Neuronal stem cell (in vitro differentiated cells): ENCODE measurements around the gene MYO10.

ENCODE experiments used
- DNase-seq: peaks from one replicate; pipeline ENCODE4 v3.0.0-alpha.2; 2013; ENCODE audit warnings: low spot score
- H2AFZ ChIP-seq: one replicate; pipeline ENCODE4 v1.6.1; 2013; ENCODE audit warnings: mild to moderate bottlenecking, low read length, inconsistent platforms
- H2AK5ac ChIP-seq: 2 replicates; pipeline ENCODE4 v1.6.1; 2013; ENCODE audit warnings: low read depth, mild to moderate bottlenecking, inconsistent platforms, low read length, moderate library complexity, mixed read lengths
- H2BK120ac ChIP-seq: 2 replicates; pipeline ENCODE4 v1.6.1; 2013; ENCODE audit warnings: low read depth, mild to moderate bottlenecking, inconsistent platforms, low read length, moderate library complexity, mixed read lengths
- H2BK12ac ChIP-seq: one replicate; pipeline ENCODE4 v1.6.1; 2013; ENCODE audit warnings: low read length, inconsistent platforms
- H2BK15ac ChIP-seq: 2 replicates; pipeline ENCODE4 v1.6.1; 2013; ENCODE audit warnings: mild to moderate bottlenecking, low read length, inconsistent platforms, mixed read lengths
- H2BK5ac ChIP-seq: one replicate; pipeline ENCODE4 v1.6.1; 2013; ENCODE audit warnings: inconsistent platforms, mild to moderate bottlenecking, low read length, moderate library complexity
- H3K14ac ChIP-seq: one replicate; pipeline ENCODE4 v1.6.1; 2013; ENCODE audit warnings: low read length, inconsistent platforms
- H3K18ac ChIP-seq: 2 replicates; pipeline ENCODE4 v1.6.1; 2013; ENCODE audit warnings: low read length, inconsistent platforms
- H3K23ac ChIP-seq: 2 replicates; pipeline ENCODE4 v1.6.1; 2013; ENCODE audit warnings: low read depth, mild to moderate bottlenecking, mixed read lengths, low read length, inconsistent platforms; ENCODE audit not compliant: poor library complexity
- H3K27ac ChIP-seq: replicated peaks from 3 replicates; pipeline ENCODE4 v1.5.1; 2013; ENCODE audit warnings: low read length, inconsistent platforms
- H3K27me3 ChIP-seq, 3 experiments: 2 replicates each; pipeline ENCODE4 v1.6.1; 2013; ENCODE audit warnings: low read length in 3 of 3, mild to moderate bottlenecking in 2 of 3, inconsistent platforms in 1 of 3, low read depth in 1 of 3, mixed read lengths in 1 of 3, moderate library complexity in 1 of 3; ENCODE audit not compliant: control insufficient read depth in 3 of 3, insufficient read depth in 3 of 3
- H3K36me3 ChIP-seq, 2 donors: replicated peaks in 1 of 2; 2 replicates each; pipeline ENCODE4 v1.6.1; 2013; ENCODE audit warnings: low read length in 2 of 2; ENCODE audit not compliant: control insufficient read depth in 2 of 2, insufficient read depth in 2 of 2
- H3K4ac ChIP-seq: 2 replicates; pipeline ENCODE4 v1.6.1; 2013; ENCODE audit warnings: inconsistent platforms, mild to moderate bottlenecking, low read length, moderate library complexity
- H3K4me1 ChIP-seq, 2 donors: 1 replicate in 1 of 2; 2 replicates in 1 of 2; pipeline ENCODE4 v1.6.1; 2013; ENCODE audit warnings: low read length in 2 of 2, low read depth in 1 of 2; ENCODE audit not compliant: control insufficient read depth in 2 of 2, insufficient read depth in 1 of 2
- H3K4me2 ChIP-seq: one replicate; pipeline ENCODE4 v1.6.1; 2013; ENCODE audit warnings: mild to moderate bottlenecking, low read length, inconsistent platforms; ENCODE audit not compliant: insufficient read depth, poor library complexity, severe bottlenecking
- H3K4me3 ChIP-seq, 2 donors: 2 replicates each; pipeline ENCODE4 v1.5.1; 2013; ENCODE audit warnings: low read length in 2 of 2, mild to moderate bottlenecking in 2 of 2, inconsistent platforms in 1 of 2, moderate library complexity in 1 of 2
- H3K79me1 ChIP-seq: one replicate; pipeline ENCODE4 v1.6.1; 2013; ENCODE audit warnings: low read depth, mild to moderate bottlenecking, inconsistent platforms, low read length, moderate library complexity
- H3K9ac ChIP-seq: one replicate; pipeline ENCODE4 v1.6.1; 2013; ENCODE audit warnings: mild to moderate bottlenecking, low read depth, low read length, inconsistent platforms; ENCODE audit not compliant: poor library complexity
- H3K9me3 ChIP-seq, 2 donors: replicated peaks in 1 of 2; 2 replicates each; pipeline versions ENCODE3 to v1.6.1; 2013; ENCODE audit warnings: low read length in 2 of 2, mild to moderate bottlenecking in 2 of 2, inconsistent platforms in 1 of 2, low read depth in 1 of 2, mixed read lengths in 1 of 2, moderate library complexity in 1 of 2; ENCODE audit not compliant: control insufficient read depth in 2 of 2, insufficient read depth in 1 of 2
- H4K8ac ChIP-seq: one replicate; pipeline ENCODE4 v1.6.1; 2013; ENCODE audit warnings: low read depth, mild to moderate bottlenecking, inconsistent platforms, low read length, moderate library complexity
- H4K91ac ChIP-seq: one replicate; pipeline ENCODE4 v1.6.1; 2013; ENCODE audit warnings: low read length, low read depth, mild to moderate bottlenecking, inconsistent platforms; ENCODE audit not compliant: poor library complexity
- WGBS, 2 donors: extraction: QIAGEN DNeasy Blood & Tissue Kit; methylation state at CpG; one replicate each; pipeline ENCODE4 v1.1.7; 2013; ENCODE audit warnings: missing lambda C conversion rate in 2 of 2, mixed read lengths in 1 of 2; ENCODE audit not compliant: insufficient read length in 2 of 2, insufficient replicate concordance in 1 of 2; ENCODE audit errors: extremely low coverage in 2 of 2; 5-methylcytosine and 5-hydroxymethylcytosine counted together

Gene MYO10

GRCh38 chr5:16671208-16671607 is 264.9 kb downstream of the MYO10 start:
- Histone ChIP-seq H4K91ac (no peak overlapping the region), H4K8ac (no peak overlapping the region), H3K14ac (no peak overlapping the region), H3K4me3 (no peak overlapping the region), H3K9me3 (no peaks in the 10 kb centered on the region), H2BK120ac (no peak overlapping the region), H3K36me3 (peaks cover 68 to 97% of the 10 kb centered on the region in 2 donors), H3K23ac (no peak overlapping the region), H3K27me3 (no peaks in the 10 kb centered on the region), H2AFZ (no peak overlapping the region), H3K9ac (no peak overlapping the region), H2BK15ac (no peak overlapping the region), H3K4ac (no peak overlapping the region), H3K79me1 (peaks cover under 1% of the 10 kb centered on the region), H3K4me1 (no peaks in the 10 kb centered on the region), H2AK5ac (no peak overlapping the region), H3K27ac (no peak overlapping the region), H3K18ac (no peak overlapping the region), H3K4me2 (no peak overlapping the region), H2BK12ac (no peak overlapping the region), H2BK5ac (no peak overlapping the region)
- WGBS, 2 donors: no CpG with 5 or more reads among the region's 7 CpGs
- DNase-seq: no peak

- WGBS, 2 donors: no CpG with 5 or more reads among the region's 3 CpGs
- Histone ChIP-seq H3K36me3 (peaks cover 59 to 97% of the 10 kb centered on the region in 2 donors), H4K91ac (no peak overlapping the region)
Measured at GRCh38 chr5:16669776-16670175, 266.3 kb downstream of the MYO10 start.

GRCh38 chr5:16668631-16669030 is 267.5 kb downstream of the MYO10 start:
- H3K36me3 ChIP-seq: peaks cover 58 to 99% of the 10 kb centered on the region in 2 donors
- H3K4me3 ChIP-seq: no peak overlapping the region
- H3K4ac ChIP-seq: no peak overlapping the region
- DNase-seq: no peak
- no peaks in the 10 kb centered on the region for H3K9me3 ChIP-seq
- WGBS, 2 donors: no CpG with 5 or more reads among the region's 6 CpGs
- no peak overlapping the region for H3K9ac ChIP-seq
- H3K4me2 ChIP-seq: no peak overlapping the region
- no peak overlapping the region for H4K8ac ChIP-seq
- H3K27me3 ChIP-seq: no peaks in the 10 kb centered on the region
- H3K23ac ChIP-seq: no peak overlapping the region
- no peak overlapping the region for H2BK120ac ChIP-seq
- H3K4me1 ChIP-seq: no peaks in the 10 kb centered on the region
- no peak overlapping the region for H2BK5ac ChIP-seq
- no peak overlapping the region for H2BK15ac ChIP-seq
- no peak overlapping the region for H2BK12ac ChIP-seq
- no peak overlapping the region for H2AFZ ChIP-seq
- no peak overlapping the region for H3K14ac ChIP-seq
- H4K91ac ChIP-seq: no peak overlapping the region
- no peak overlapping the region for H2AK5ac ChIP-seq
- no peak overlapping the region for H3K18ac ChIP-seq
- peaks cover 2% of the 10 kb centered on the region for H3K79me1 ChIP-seq
- no peak overlapping the region for H3K27ac ChIP-seq

More at GRCh38 chr5:16669776-16670175, 266.3 kb downstream of the MYO10 start:
- no peak overlapping the region for H3K18ac ChIP-seq
- H3K4me2 ChIP-seq: no peak overlapping the region
- H3K9me3 ChIP-seq: no peaks in the 10 kb centered on the region
- H2BK12ac ChIP-seq: no peak overlapping the region
- no peak overlapping the region for H3K4ac ChIP-seq
- no peak for DNase-seq
- no peak overlapping the region for H3K14ac ChIP-seq
- no peak overlapping the region for H3K23ac ChIP-seq
- no peak overlapping the region for H2BK15ac ChIP-seq
- peaks cover 2% of the 10 kb centered on the region for H3K79me1 ChIP-seq
- H4K8ac ChIP-seq: no peak overlapping the region
- H3K27ac ChIP-seq: no peak overlapping the region
- H3K27me3 ChIP-seq: no peaks in the 10 kb centered on the region
- H2AK5ac ChIP-seq: no peak overlapping the region
- no peak overlapping the region for H3K9ac ChIP-seq
- no peaks in the 10 kb centered on the region for H3K4me1 ChIP-seq
- H2BK120ac ChIP-seq: no peak overlapping the region
- no peak overlapping the region for H2AFZ ChIP-seq
- no peak overlapping the region for H2BK5ac ChIP-seq
- no peak overlapping the region for H3K4me3 ChIP-seq

- Histone ChIP-seq H4K8ac (no peak overlapping the region), H3K4me3 (no peak overlapping the region), H3K4me2 (no peak overlapping the region), H2BK120ac (no peak overlapping the region), H2BK15ac (no peak overlapping the region), H4K91ac (no peak overlapping the region), H3K9me3 (no peaks in the 10 kb centered on the region), H3K27me3 (no peaks in the 10 kb centered on the region), H3K79me1 (peaks cover 2% of the 10 kb centered on the region), H2AFZ (no peak overlapping the region), H2BK12ac (no peak overlapping the region), H3K14ac (no peak overlapping the region), H2AK5ac (no peak overlapping the region), H3K23ac (no peak overlapping the region), H3K4me1 (no peaks in the 10 kb centered on the region), H2BK5ac (no peak overlapping the region), H3K36me3 (peaks cover 55 to 98% of the 10 kb centered on the region in 2 donors), H3K18ac (no peak overlapping the region), H3K27ac (no peak overlapping the region), H3K9ac (no peak overlapping the region), H3K4ac (no peak overlapping the region)
- no CpG with 5 or more reads among the region's 11 CpGs for WGBS, 2 donors
- no peak for DNase-seq
Measured at GRCh38 chr5:16668194-16668593, 267.9 kb downstream of the MYO10 start.
